ENCODE measurements around the gene BICD1.

- TF ChIP-seq POLR2A (IDR thresholded peaks at IDR 0.05) (no peak), POLR2AphosphoS5 (IDR thresholded peaks at IDR 0.05) (no peak), EP300 (IDR thresholded peaks at IDR 0.05) (no peak)
- TF ChIP-seq, protein P1, sequence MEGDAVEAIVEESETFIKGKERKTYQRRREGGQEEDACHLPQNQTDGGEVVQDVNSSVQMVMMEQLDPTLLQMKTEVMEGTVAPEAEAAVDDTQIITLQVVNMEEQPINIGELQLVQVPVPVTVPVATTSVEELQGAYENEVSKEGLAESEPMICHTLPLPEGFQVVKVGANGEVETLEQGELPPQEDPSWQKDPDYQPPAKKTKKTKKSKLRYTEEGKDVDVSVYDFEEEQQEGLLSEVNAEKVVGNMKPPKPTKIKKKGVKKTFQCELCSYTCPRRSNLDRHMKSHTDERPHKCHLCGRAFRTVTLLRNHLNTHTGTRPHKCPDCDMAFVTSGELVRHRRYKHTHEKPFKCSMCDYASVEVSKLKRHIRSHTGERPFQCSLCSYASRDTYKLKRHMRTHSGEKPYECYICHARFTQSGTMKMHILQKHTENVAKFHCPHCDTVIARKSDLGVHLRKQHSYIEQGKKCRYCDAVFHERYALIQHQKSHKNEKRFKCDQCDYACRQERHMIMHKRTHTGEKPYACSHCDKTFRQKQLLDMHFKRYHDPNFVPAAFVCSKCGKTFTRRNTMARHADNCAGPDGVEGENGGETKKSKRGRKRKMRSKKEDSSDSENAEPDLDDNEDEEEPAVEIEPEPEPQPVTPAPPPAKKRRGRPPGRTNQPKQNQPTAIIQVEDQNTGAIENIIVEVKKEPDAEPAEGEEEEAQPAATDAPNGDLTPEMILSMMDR (IDR thresholded peaks at IDR 0.05) = no peak
Observed at GRCh38 chr12:32170437-32170998, 63.9 kb downstream of the BICD1 start.
